ENCODE results near the gene GH1. TPM values are rescaled to one million over a fixed set of nuclear protein-coding genes. Genes with fewer than 3 reads are reported as not detected.

The GH1 gene
- total RNA-seq, 2 donors from 2014 or later = not detected

DNA sequence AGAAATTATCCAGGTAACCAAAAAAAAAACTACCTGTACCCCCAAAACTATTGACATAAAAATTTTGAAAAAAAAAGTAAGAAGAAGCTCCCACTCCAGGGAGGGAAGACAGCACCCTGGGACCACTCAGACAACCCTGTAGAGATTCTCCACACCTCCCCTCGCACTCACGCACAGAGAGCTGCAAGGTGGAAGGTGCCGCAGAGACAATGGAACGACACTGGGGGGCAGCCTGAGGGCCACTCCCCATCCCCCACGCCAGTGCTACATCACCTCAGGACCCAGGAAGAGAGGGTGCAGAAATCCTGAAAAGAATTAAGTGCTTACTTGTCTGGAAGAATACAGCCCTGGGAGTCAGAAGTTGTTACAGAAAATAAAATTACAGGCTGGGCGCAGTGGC, 18.7 kb upstream of the GH1 start:
- Histone ChIP-seq H3K9me3 (ENCODE audit: control insufficient read depth, low read length) (no peaks in the 10 kb centered on the region), H3K4me3 (ENCODE audit: low read length) (no peak overlapping the region), H3K27ac (ENCODE audit: low read depth, low read length) (no peak overlapping the region), H3K36me3 (ENCODE audit: control insufficient read depth, insufficient read depth, low read length) (no peaks in the 10 kb centered on the region), H3K27me3 (ENCODE audit: control insufficient read depth, insufficient read depth, low read length, poor library complexity, severe bottlenecking) (no peaks in the 10 kb centered on the region), H3K9ac (ENCODE audit: extremely low read depth, low read length, poor library complexity, severe bottlenecking) (no peak overlapping the region), H3K4me1 (ENCODE audit: control insufficient read depth, insufficient read depth, low read length) (no peaks in the 10 kb centered on the region)
- no peaks in the 10 kb centered on the region for H3K27me3 Mint-ChIP-seq (ENCODE audit: insufficient read depth)
- no peak overlapping the region for H3K27ac Mint-ChIP-seq
- TF ChIP-seq, protein P1, sequence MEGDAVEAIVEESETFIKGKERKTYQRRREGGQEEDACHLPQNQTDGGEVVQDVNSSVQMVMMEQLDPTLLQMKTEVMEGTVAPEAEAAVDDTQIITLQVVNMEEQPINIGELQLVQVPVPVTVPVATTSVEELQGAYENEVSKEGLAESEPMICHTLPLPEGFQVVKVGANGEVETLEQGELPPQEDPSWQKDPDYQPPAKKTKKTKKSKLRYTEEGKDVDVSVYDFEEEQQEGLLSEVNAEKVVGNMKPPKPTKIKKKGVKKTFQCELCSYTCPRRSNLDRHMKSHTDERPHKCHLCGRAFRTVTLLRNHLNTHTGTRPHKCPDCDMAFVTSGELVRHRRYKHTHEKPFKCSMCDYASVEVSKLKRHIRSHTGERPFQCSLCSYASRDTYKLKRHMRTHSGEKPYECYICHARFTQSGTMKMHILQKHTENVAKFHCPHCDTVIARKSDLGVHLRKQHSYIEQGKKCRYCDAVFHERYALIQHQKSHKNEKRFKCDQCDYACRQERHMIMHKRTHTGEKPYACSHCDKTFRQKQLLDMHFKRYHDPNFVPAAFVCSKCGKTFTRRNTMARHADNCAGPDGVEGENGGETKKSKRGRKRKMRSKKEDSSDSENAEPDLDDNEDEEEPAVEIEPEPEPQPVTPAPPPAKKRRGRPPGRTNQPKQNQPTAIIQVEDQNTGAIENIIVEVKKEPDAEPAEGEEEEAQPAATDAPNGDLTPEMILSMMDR (conservative IDR thresholded peaks at IDR 0.05) = no peak
- H3K4me3 Mint-ChIP-seq = no peak overlapping the region
- H3K4me1 Mint-ChIP-seq = no peaks in the 10 kb centered on the region
- H3K9me3 Mint-ChIP-seq = no peaks in the 10 kb centered on the region
- DNase-seq = no peak
- no peaks in the 10 kb centered on the region for H3K36me3 Mint-ChIP-seq (ENCODE audit: low read depth)
- WGBS, 2 experiments (ENCODE audit: insufficient coverage in 1 of 2, insufficient read length in 1 of 2) = 90 to 100% methylated on average over 2 to 6 of the region's 6 CpGs

DNA sequence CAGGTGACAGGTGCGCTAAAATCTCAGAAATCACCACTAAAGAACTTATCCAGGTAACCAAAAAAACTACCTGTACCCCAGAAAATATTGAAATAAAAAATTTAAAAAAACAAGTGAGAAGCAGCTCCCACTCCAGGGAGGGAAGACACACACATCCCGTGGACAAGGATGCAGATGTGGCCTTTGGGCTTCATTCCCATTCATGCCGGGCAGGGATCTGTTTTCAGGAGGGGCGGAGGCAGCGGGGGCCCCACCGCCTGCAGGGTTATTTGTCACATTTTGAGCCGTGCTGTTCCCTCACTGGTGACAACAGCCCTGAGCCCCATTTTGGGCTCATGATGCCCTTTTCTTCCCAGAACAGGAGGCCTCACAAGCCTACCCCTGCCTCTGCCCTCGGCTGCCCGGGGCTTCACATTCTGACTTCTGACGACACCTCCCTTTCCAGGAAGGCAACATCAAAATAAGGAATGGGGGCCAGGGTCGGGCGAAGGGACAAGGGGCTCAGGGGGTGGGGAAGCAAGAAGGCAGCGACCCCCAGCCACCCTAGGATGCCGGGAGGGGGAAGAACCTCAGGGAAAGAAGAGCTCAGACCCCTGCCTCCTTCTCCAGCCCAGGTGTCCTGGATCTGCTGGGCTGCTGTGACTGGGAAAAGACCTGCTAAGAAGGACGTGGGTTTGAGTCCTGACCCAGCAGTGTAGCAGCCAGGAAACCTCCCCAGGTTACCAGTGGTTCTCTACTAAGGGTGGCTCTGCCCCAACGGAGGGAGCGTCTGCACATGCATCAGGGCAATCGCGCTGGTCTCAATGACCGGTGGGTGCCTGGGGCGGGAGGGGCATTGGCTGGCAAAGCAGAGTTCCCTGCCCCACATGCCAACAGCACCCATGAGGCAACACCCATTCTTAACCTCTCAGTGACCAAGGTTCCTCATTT, 15.8 kb upstream of the GH1 start:
- H3K36me3 Mint-ChIP-seq (ENCODE audit: low read depth) = no peaks in the 10 kb centered on the region
- H3K4me3 Mint-ChIP-seq = no peak overlapping the region
- no peak overlapping the region for H3K9ac ChIP-seq (ENCODE audit: extremely low read depth, low read length, poor library complexity, severe bottlenecking)
- H3K9me3 ChIP-seq (ENCODE audit: control insufficient read depth, low read length) = no peaks in the 10 kb centered on the region
- no peaks in the 10 kb centered on the region for H3K36me3 ChIP-seq (ENCODE audit: control insufficient read depth, insufficient read depth, low read length)
- H3K4me1 ChIP-seq (ENCODE audit: control insufficient read depth, insufficient read depth, low read length) = no peaks in the 10 kb centered on the region
- 89 to 90% methylated on average over 13 to 21 of the region's 21 CpGs for WGBS, 2 experiments (ENCODE audit: insufficient coverage in 1 of 2, insufficient read length in 1 of 2)
- no peaks in the 10 kb centered on the region for H3K9me3 Mint-ChIP-seq
- no peak overlapping the region for H3K27ac Mint-ChIP-seq
- no peaks in the 10 kb centered on the region for H3K4me1 Mint-ChIP-seq
- no peaks in the 10 kb centered on the region for H3K27me3 Mint-ChIP-seq (ENCODE audit: insufficient read depth)
- TF ChIP-seq, protein P1 (conservative IDR thresholded peaks at IDR 0.05) = no peak
- H3K27me3 ChIP-seq (ENCODE audit: control insufficient read depth, insufficient read depth, low read length, poor library complexity, severe bottlenecking) = no peaks in the 10 kb centered on the region
- no peak for DNase-seq
- no peak overlapping the region for H3K4me3 ChIP-seq (ENCODE audit: low read length)
- H3K27ac ChIP-seq (ENCODE audit: low read depth, low read length) = no peak overlapping the region

DNA sequence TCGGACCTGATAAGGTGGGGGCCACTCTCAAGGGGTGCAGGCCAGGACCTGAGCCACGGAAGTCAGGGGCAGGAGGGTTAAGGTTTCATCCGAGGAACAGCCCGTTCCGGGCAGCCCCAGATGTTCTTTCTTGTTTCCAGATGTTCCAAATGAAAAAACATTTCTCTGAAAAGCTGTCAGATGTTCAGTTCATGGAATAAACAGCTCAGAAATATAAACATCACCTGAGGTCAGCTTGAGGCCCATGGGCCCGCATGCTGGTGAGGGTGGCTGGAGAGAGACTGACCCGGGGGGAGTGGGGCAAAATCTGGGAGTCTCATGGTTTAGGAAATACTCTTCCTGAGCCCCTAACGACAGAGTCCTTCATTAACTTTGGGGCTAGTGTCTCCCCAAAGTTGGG, 15.0 kb upstream of the GH1 start:
- 92 to 97% methylated on average over 7 to 8 of the region's 8 CpGs for WGBS, 2 experiments (ENCODE audit: insufficient coverage in 1 of 2, insufficient read length in 1 of 2)
- DNase-seq = no peak
- Mint-ChIP-seq H3K4me1 (no peaks in the 10 kb centered on the region), H3K27ac (no peak overlapping the region), H3K9me3 (no peaks in the 10 kb centered on the region), H3K4me3 (no peak overlapping the region), H3K27me3 (ENCODE audit: insufficient read depth) (no peaks in the 10 kb centered on the region), H3K36me3 (ENCODE audit: low read depth) (no peaks in the 10 kb centered on the region)
- no peaks in the 10 kb centered on the region for H3K36me3 ChIP-seq (ENCODE audit: control insufficient read depth, insufficient read depth, low read length)
- H3K27ac ChIP-seq (ENCODE audit: low read depth, low read length) = no peak overlapping the region
- H3K9ac ChIP-seq (ENCODE audit: extremely low read depth, low read length, poor library complexity, severe bottlenecking) = no peak overlapping the region
- H3K4me1 ChIP-seq (ENCODE audit: control insufficient read depth, insufficient read depth, low read length) = no peaks in the 10 kb centered on the region
- TF ChIP-seq, protein P1 (conservative IDR thresholded peaks at IDR 0.05) = no peak
- no peaks in the 10 kb centered on the region for H3K27me3 ChIP-seq (ENCODE audit: control insufficient read depth, insufficient read depth, low read length, poor library complexity, severe bottlenecking)
- H3K4me3 ChIP-seq (ENCODE audit: low read length) = no peak overlapping the region
- no peaks in the 10 kb centered on the region for H3K9me3 ChIP-seq (ENCODE audit: control insufficient read depth, low read length)

Data from endodermal cell (in vitro differentiated cells).